CD4-positive, alpha-beta T cell treated with Interleukin-4 for 1 hour (primary cell): ENCODE data around the gene ICA1.
"Not testable (repeated sequence)": the region's sequence is repeated elsewhere in the genome, so short reads cannot be mapped to it uniquely, and the experiment has no call there.

ENCODE experiments used
- DNase-seq, 2 donors: peaks; one replicate each; pipeline ENCODE4 v3.0.0-alpha.2; 2020 to 2022

ICA1 gene

GRCh38 chr7:8260871-8261694 is 884 bp downstream of the ICA1 start:
- DNase-seq: no peak

DNA sequence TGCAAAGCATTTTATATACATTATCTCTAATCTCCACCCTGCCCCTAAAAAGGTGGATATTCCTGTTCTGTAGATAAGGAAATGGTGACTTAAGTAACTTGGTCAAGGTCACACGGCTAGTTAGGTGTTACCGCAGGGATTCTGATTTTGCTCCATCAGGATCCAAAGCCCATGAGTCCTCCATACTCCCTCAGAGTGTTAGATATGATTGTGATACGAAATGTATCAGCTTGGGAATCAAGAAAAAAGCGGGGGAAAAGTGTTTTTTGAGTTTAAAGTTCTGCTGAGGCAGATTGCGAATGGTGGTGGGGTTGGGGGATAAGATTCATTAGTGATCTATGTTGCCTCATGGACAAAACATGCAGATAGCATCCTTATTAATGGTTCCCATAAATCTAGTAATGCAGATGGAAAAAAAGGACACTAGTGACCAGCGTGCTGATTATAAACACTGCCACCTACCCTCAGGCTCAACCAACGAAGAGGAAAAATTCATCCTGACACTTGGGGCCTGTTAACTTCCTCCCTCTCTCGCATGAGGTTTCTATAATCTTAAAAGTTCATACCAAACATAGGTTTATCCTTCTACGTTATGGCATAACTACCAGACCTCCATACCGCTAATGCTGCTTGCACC is 2.3 kb downstream of the ICA1 start:
- no peak for DNase-seq

DNA sequence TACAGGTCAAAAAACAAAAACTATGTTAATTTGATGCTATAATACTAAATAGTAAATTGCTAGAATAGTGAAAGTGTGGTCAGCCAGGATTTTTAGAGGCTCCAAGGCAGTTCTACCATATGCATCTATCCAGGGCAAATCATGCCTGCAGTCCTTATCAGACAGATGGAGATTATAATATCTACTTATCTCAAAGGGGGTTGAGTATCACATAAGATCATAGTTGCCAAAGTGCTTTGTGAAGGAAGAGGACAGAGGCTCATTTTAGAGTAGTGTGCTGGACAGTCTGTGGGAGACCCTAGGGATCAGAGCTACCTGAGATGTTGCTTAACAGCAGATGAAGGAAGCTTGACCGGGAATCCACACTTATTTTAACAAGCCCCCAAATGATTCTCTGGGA is 3.2 kb downstream of the ICA1 start:
- no peak for DNase-seq

- DNase-seq: no peak
These were observed 3.8 kb downstream of the ICA1 start for GRCh38 chr7:8258166-8258565.

DNA sequence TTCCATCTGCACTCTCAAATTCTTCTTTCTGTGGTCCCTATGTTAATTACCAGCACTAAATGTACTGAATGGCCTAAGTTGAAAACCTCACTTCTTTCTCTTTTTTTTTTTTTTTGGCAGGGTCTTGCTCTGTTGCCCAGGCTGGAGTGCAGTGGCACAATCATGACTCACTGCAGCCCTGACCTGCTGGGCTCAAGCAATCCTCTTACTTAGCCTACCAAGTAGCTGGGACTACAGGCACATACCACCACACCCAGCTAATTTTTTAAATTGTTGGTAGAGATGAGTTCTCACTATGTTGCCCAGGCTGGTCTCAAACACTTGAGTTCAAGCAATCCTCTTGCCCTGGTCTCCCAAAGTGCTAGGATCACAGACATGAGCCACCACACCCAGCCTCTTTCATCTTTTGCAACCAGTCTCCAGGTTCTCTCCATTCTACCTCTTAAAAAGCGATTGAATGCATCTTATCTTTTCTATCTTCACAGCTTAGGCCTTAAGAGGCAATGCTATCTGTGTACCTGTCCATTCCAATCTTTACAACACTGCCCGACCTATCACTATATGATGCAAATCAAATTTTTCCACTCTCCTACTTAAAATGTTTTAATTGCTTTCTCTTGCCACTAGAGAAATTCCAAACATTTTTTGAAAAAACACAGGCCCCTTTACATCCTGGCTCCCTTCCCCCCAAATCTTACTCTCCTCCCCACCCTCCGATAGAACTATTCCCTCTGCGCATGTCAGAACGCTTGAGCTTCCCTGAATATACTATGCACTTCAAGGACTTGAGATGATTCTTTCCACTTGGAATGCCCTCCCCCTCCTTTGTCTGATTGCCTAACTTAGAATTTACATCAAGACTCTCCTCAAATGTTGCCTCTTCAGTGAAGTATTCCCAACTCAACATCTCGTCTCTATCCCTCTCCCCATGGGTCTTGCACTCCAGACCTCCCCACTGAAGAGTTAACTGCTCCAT is 6.0 kb downstream of the ICA1 start:
- no peak for DNase-seq

GRCh38 chr7:8254667-8255066 is 7.3 kb downstream of the ICA1 start:
- no peak for DNase-seq

DNA sequence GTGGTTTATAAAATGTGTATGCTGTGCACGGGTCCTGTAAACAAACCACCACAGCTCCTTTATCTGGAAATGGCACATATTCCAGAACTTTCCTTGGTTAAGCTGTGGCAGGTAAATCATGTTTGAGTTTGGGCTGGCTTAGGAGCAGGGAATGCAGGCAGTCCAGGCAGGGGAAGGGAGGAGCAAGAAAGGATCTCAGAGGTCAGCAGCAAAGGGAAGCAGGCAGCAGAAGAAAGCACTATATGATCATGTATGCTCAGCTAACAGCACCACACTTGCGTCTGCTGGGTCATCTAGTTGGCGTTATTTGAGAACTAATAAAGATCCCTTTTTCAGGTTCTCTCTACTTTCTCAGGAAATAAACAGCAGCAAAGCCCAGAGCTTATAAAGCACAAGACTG is 7.8 kb downstream of the ICA1 start:
- DNase-seq: no peak

- no peak for DNase-seq
These were observed 10.8 kb downstream of the ICA1 start for GRCh38 chr7:8251195-8251594.

- no peak for DNase-seq
These were observed 11.4 kb downstream of the ICA1 start for GRCh38 chr7:8250547-8250946.

DNA sequence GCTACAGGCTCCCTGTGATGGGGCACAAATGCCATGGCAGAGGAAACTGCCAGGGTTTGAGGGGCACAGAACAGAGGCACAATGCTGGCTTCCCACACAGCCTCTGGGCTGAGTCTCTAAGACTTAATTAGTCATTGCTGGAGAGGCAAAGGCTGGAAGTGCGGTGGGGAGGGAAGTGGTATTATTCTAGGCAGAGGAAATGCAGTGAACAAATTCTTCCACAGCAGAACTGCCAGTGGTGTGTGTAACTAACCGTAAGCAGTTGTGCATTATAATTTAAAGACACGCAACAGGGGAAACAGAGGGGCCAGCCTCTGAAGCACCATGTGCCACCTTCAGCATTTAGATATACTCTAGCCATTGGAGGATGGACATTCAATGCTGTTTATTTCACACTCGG is 12.8 kb downstream of the ICA1 start:
- DNase-seq: no peak

DNA sequence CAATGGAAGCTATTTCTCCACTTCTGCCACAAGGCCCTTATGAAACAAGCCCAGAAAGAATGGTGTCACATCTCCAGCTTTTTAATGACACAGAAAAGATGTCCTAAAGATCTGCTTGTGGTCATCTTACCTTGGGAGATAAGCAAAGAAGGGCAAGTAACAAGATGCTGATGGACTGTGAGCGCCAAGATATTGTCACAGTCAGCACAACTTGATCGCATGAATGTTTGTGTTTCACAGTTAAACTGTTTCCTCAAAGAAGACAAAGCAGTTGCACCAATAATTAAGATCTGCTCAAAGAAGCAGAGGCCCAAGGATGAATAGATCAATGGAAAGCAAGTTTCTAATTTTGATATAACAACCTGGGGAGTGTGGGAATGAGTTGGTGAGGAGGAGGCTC is 15.9 kb downstream of the ICA1 start:
- DNase-seq: no peak

- DNase-seq: not testable (repeated sequence)
These were observed 16.9 kb downstream of the ICA1 start for GRCh38 chr7:8245032-8245431.

DNA sequence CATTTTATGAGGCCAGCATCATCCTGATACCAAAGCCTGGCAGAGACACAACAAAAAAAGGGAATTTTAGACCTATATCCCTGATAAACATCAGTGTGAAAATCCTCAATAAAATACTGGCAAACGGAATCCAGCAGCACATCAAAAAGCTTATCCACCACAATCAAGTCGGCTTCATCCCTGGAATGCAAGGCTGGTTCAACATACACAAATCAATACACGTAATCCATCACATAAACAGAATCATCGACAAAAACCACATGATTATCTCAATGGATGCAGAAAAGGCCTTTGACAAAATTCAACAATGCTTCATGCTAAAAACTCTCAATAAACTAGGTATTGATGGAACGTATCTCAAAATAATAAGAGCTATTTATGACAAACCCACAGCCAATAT is 18.9 kb downstream of the ICA1 start:
- DNase-seq: not testable (repeated sequence)

DNA sequence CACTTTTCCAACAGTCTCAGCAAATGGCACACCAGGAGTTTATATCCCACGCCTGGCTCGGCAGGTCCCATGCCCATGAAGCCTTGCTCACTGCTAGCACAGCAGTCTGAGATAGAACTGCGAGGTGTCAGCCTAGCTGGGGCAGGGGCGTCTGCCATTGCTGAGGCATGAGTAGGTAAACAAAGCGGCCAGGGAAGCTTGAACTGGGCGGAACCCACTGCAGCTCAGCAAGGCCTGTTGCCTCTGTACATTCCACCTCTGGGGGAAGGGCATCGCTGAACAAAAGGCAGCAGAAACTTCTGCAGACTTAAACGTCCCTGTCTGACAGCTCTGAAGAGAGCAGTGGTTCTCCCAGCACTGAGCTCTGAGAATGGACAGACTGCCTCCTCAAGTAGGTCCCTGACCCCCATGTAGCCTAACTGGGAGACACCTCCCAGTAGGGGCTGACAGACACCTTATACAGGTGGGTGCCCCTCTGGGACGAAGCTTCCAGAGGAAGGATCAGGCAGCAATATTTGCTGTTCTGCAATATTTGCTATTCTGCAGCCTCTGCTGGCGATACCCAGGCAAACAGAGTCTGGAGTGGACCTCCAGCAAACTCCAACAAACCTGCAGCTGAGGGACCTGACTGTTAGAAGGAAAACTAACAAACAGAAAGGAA is 22.1 kb downstream of the ICA1 start:
- not testable (repeated sequence) for DNase-seq

GRCh38 chr7:8236780-8237407 is 25.1 kb downstream of the ICA1 start:
- DNase-seq: no peak

- no peak for DNase-seq
These were observed 28.7 kb downstream of the ICA1 start for GRCh38 chr7:8232999-8233847.

DNA sequence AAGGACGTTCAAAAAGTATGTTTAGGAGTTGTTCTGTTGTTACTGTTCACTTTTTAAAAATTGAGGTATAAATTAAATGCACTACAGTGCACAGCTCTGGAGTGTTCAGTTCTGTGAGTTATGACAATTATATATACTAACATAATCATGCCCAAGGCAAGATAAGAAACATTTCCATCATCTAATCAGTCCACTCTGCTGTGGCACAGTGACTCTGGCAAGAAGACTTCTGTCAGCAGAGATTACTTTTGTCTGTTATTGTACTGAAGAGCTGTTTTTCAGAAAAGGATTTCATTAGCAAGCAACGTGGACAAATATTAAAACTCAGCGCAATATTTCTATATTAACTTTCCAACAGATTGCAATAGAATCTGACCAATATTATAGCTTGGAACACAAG is 32.0 kb downstream of the ICA1 start:
- DNase-seq: no peak

DNA sequence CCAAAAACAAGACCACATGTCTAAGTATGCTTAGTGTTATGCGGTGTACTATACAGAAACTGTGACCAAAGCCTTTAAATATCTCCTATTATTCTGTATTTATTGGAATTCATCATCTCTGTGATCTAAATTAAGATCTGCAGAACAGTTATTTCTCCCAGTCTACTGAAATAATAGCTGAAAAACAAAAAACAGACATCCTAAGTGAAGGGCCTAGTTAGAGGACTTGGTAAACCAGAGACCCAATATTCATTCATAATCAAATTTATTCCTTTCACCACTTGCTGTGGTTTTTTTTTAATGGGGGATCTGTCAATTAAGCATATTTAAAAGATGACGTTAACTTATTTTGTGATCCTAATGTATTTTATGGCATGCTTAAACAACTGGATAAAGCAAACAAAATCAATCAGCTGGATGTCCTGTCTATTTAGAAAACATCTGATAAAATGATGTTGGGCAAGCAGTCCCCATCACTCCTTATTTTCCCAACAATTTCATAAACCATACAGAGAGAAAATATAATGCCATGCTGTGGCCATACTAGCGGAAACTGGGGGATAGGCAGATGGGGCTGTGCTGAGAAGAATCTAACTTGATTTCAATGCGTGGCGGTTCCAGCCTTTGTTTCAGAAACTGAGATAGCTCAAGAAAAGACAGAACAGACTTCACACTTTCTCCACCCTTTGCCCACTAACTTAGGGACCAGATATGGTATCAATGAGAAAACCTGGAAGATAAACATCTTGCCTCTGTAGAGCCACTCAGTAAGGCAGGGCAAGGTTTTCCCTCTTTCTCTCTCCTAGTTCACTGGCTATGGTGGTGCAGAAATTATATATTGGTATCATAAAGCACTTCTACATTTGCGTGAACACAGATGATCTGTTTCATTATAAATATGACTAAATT is 32.9 kb downstream of the ICA1 start:
- DNase-seq: no peak

GRCh38 chr7:8228068-8228467 is 33.9 kb downstream of the ICA1 start:
- DNase-seq: no peak

- no peak for DNase-seq
These were observed 34.7 kb downstream of the ICA1 start for GRCh38 chr7:8227261-8227660.
